Esophagus muscularis mucosa (tissue), 3 donors: ENCODE data around the gene HOXB6.

Experiments
- CTCF ChIP-seq, 3 experiments: fragments of 200-600 bp in 2 of 3; fragments of 450-650 bp in 1 of 3; sonication (generic) in 2 of 3; IDR thresholded peaks; one replicate each; pipeline ENCODE4 v1.5.1; 2017 to 2019; ENCODE audit warnings: antibody characterized with exemption in 3 of 3, mild to moderate bottlenecking in 2 of 3, moderate library complexity in 1 of 3
- POLR2A ChIP-seq: fragments of 450-650 bp; IDR thresholded peaks from one replicate; pipeline ENCODE4 v1.6.1; 2017; ENCODE audit warnings: antibody characterized with exemption, moderate library complexity, mild to moderate bottlenecking, low read depth

- TF ChIP-seq CTCF (IDR thresholded peaks at IDR 0.05) (no peak), POLR2A (no peak)
Observed at GRCh38 chr17:48611681-48612455, 7.1 kb upstream of the HOXB6 start.
